GM12865 (cell line): ENCODE results near the gene GRID1.

Experiments used
- DNase-seq: peaks from one replicate; pipeline ENCODE4 v3.0.0; 2010; ENCODE audit warnings: low read depth
- H3K4me3 ChIP-seq: 2 replicates; pipeline ENCODE4 v1.5.1; 2011; ENCODE audit warnings: mild to moderate bottlenecking, low read depth, low read length, control low read depth
- CTCF ChIP-seq: IDR thresholded peaks from 2 replicates; pipeline ENCODE4 v1.5.1; 2011; ENCODE audit warnings: low read length, control low read depth, low read depth, inconsistent platforms; ENCODE audit not compliant: insufficient read depth; ENCODE audit errors: missing control alignments

The GRID1 gene

GRCh38 chr10:86347856-86348255 lies 18.7 kb downstream of the GRID1 start:
- TF ChIP-seq CTCF: no peak
- H3K4me3 ChIP-seq: no peak overlapping the region
- no peak for DNase-seq

- DNase-seq: no peak
- no peak for TF ChIP-seq CTCF
Observed at GRCh38 chr10:86346799-86347665, 19.6 kb downstream of the GRID1 start.

GRCh38 chr10:86345859-86346798 lies 20.5 kb downstream of the GRID1 start:
- DNase-seq: no peak
- no peak overlapping the region for H3K4me3 ChIP-seq
- no peak for TF ChIP-seq CTCF

More at GRCh38 chr10:86346799-86347665, 19.6 kb downstream of the GRID1 start:
- H3K4me3 ChIP-seq: no peak overlapping the region

GRCh38 chr10:86345296-86345858 lies 21.2 kb downstream of the GRID1 start:
- no peak for TF ChIP-seq CTCF
- H3K4me3 ChIP-seq: no peak overlapping the region
- DNase-seq: no peak

- H3K4me3 ChIP-seq: no peak overlapping the region
- no peak for DNase-seq
- TF ChIP-seq CTCF: no peak
Observed at GRCh38 chr10:86344714-86345161, 21.9 kb downstream of the GRID1 start.

GRCh38 chr10:86344281-86344680 lies 22.3 kb downstream of the GRID1 start:
- H3K4me3 ChIP-seq: no peak overlapping the region
- no peak for DNase-seq
- TF ChIP-seq CTCF: no peak
